ENCODE measurements around the gene INA.
"Not testable (repeated sequence)": the region's sequence is repeated elsewhere in the genome, so short reads cannot be mapped to it uniquely, and the experiment has no call there.

Gene INA

DNA sequence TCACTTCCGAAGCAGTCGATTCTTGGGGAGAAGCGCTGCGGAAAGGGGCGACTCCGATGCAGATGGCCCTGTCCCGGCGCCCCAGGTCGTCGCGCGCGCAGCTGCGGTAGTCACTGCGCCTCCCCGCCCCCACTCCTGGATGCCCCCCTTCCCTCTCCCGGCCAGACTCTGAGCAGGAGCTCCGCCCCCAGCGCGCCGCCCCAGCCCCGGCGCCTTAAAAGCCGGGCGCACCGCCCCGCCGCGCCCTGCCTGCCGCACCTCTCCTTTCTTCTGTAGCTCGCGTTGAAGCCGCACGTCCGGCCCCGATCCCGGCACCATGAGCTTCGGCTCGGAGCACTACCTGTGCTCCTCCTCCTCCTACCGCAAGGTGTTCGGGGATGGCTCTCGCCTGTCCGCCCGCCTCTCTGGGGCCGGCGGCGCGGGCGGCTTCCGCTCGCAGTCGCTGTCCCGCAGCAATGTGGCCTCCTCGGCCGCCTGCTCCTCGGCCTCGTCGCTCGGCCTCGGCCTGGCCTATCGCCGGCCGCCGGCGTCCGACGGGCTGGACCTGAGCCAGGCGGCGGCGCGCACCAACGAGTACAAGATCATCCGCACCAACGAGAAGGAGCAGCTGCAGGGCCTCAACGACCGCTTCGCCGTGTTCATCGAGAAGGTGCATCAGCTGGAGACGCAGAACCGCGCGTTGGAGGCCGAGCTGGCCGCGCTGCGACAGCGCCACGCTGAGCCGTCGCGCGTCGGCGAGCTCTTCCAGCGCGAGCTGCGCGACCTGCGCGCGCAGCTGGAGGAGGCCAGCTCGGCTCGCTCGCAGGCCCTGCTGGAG is at the start of gene INA:
TSS of gene INA (plus strand) at position 243 of the 817 bp plus-strand sequence. CDS start at position 317, 74 bp downstream.
- DNase-seq: peak; percentile 46

DNA sequence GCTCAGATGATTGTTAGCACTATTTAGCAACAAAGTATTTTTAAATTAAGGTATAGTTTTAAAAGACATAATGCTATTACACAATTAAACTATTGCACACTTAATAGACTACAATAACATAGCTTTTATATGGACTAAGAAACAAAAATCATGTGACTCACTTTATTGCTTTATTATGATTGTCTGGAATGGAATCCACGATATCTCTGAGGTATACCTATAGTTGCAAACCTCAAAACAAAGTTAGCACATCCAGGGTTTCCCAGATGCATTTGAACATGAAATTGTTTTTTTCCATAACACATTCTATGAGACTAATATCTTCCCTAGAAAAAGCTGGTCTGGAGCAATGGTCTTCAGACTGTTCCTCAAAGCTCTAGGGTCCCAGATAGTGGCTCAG is 49.5 kb upstream of the INA start:
- DNase-seq: no peak

DNA sequence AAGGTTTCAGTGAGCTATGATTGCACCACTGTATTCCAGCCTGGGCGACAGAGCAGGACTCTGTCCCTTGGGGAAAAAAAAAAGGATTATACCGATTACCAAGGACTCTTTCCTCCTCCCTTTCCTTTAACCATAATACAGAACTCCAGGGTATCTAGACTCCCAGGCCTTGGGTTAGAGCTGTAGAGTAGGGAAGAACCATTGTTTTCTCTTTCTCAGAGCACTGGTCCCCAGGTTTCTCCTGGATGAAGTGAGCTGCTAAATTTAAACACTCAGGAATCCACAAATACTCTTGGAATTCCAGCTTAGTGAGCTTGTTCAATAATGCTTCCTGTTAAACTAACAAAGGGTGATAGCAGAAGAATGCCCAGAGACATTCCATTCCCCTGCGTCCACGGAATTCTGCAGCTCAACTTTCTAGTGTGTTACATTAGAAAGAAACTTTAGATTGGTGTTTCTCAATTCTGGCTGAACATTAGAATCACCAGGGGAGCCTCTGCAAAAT is 45.8 kb upstream of the INA start:
- peak; percentile 97 for DNase-seq

DNA sequence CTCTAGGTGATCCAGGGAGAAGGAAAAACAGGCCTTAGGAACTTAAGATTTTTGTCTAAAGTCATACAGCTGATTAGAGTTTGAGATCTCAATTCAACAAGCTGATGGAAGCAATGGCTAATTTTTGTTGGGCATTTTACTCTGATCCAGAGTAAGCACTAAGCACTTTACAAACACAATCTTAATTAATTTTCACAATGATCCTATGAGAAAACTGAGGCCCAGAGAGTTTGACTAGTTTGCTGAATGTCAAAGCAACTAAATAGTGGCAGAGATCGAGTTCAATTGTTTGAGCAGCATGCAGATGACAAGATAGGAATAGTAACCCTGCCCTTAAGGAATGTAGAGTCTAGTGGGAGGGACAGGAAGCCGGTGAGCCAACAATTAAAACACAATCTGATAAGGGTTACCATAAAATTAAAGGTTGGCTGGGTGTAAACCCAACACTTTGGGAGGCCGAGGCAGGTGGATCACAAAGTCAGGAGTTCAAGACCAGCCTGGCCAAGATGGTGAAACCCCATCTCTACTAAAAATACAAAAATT is 44.7 kb upstream of the INA start:
- peak; percentile 53 for DNase-seq

DNA sequence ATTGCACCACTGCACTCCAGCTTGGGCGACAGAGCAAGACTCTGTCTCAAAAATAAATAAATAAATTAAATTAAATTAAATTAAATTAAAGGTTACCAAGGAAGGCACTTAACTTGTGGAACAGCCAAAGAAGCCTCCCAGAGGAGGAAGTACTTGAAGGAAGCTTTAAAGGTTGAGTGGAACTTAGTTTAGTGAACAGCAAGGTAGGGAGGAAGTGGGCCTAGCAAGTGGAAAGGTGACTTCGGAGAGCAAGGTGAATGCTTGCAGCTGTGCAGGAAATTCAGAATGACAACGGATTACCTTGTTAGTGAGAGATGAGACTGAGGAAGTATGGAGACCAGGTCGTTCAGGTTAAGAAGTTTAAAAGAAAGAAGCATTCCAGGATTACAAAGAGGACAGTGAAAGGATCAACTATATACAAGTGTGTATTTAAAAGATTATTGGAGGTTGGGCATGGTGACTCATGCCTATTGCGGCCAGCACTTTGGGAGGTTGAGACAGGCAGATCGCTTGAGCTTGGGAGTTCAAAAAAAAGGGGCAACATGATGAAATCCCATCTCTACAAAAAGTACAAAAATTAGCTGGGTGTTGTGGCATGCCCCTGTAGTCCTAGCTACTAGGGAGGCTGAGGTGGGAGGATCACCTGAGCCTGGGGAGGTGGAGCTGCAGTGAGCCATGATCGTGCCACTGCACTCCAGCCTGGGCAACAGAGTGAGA is 44.0 kb upstream of the INA start:
- DNase-seq: no peak

DNA sequence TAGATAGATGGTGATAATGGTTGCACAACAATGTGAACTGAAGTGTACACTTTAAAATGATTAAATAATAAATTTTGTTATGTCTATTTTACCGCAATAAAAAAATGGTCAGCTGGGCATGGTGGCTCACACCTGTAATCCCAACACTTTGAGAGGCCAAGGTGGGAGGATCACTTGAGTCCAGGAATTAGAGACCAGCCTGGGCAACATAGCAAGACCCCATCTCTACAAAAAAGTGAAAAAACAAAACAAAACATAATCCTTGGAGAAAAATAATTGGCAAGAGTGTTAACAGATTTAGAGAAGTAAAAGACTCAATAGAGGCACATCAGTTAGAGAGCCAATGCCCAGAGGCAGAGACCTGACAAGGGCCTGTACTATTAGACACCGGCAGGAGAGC is 41.2 kb upstream of the INA start:
- DNase-seq: no peak

DNA sequence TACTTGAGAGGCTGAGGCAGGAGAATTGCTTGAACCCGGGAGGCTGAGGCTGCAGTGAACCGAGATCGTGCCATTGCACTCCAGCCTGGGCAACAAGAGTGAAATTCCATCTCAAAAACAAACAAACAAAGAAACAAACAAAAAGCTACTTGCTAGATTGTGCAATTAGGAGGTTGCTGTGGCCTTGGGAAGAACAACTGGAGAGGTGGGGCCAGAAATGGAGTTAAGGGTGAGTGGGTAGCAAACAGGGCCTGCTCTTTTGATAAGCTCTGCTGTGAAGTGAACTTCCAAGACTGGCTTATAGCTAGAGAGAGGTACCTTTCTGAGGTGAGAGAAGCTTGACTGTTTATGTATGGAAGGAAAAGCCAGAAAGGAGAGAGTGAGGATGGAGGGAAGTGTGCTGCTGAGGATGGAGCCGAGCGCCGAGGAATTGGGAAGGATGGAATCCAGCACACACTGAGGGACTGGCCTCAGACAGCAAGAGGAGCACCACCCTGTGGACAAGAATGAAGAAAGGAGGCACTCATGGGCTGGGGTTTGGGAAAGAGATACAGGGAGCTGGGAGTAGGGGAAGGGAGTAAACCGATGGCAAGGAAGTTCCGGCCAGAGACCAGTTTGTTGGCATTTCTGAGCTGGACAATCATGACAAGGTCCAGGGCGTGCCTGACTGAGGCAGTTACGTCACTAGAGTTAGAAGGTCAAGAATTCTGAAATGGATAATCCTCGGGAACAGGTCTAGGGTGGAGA is 38.3 kb upstream of the INA start:
- no peak for DNase-seq

DNA sequence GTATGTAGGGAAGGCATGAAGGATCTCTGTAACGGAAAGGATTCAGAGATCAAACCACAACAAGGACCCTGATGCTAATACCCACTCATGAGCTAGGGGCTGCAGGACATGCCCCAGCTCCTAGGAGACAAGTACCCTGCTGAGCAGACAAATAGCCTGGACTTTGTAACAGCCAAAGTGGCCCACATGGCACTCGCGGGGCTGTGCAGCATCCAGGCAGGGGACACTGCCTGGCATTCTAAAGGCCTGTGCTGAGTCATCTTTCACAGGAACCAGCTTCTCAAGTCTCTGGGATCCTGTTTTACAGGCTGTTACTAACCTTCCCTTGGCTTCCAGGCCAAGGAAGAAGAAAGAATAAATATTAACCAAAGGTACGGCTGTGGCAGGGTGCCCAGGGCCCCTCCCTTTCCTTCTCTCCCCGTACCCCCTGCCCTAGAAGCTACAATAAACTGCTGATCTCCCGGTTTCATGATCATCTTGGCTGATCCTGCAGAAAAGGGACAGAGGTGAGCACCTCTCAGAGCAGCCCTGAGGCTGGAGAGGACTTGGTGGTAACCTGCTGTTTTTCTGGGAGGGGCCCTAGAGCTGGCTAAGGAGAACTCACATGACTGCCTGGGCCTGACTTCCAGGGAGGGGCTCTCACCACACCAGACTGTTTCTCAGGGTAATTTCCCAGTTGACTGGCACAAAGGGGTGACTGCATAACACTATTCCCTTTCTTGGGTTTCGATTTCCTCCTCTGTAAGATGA is 35.5 kb upstream of the INA start:
- DNase-seq: peak; percentile 86

DNA sequence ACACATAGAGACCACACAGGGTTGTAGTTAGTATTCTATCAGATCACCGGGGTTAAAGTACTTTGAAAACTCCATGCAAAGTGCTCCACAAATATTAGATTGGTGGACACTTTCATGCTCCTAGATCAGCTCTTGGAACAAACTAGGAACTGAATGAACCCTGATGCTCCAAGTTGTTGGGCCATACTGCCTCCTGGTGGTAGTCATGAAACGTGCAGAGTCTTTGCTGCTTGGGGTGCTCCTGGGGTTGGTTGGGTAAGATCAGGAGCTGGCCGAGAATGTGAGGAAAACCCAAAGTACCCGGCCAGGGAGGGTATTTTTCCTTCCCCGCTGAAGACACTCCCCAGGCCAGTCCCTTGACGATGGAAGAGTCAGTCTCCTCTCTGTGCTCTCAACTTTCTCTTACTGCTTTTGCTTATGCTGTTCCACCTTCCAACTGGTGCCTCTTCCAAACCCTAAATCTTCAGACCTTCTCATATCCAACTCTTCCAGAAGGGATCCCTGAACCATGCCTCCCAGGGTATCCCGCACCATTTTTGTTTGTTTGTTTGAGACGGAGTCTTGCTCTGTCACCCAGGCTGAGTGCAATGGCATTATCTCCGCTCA is 32.2 kb upstream of the INA start:
- DNase-seq: peak; percentile 60

DNA sequence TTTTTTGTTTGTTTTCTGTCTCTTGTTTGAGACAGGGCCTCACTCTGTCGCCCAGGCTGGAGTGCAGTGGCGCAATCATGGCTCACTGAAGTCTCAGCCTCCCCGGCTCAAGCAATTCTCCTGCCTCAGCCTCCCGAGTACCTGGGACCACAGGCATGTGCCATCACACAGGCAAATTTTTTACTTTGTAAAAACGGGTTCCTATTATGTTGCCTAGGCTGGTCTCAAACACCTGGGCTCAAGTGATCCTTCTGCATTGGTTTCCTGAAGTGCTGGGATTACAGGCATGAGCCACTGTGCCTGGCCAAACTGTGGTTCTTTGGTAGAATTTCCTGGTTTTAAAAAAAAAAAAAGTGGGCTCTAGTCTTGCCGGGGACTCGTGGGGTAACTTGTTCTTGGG is 31.4 kb upstream of the INA start, which contains the start of gene RPEL1:
TSS of gene RPEL1 (plus strand) at position 301 of the 400 bp plus-strand sequence. CDS start 110 bp downstream, outside the sequence.
- not testable (repeated sequence) for DNase-seq

DNA sequence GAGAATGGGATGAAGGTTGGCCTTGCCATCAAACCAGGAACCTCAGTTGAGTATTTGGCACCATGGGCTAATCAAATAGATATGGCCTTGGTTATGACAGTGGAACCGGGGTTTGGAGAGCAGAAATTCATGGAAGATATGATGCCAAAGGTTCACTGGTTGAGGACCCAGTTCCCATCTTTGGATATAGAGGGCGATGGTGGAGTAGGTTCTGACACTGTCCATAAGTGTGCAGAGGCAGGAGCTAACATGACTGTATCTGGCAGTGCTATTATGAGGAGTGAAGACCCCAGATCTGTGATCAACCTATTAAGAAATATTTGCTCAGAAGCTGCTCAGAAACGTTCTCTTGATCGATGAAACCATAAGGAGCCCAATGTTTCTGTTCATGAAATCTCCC is 30.6 kb upstream of the INA start:
- no peak for DNase-seq

DNA sequence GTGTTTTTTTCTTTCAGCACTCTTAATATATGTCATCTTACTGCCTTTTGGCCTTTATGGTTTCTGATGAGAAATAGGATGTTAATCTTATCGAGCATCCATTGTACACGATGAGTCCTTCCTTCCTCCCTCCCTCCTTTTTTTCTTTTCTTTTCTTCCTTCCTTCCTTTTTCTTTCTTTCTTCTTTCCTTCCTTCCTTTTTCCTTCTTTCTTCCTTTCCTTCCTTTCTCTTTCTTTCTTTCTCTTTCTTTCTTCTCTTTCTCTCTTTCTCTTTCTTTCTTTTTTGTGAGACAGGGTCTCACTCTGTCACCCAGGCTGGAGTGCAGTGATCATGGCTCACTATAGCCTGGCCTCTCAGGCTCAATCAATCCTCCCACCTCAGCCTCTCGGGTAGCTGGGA is 22.8 kb upstream of the INA start:
- no peak for DNase-seq

DNA sequence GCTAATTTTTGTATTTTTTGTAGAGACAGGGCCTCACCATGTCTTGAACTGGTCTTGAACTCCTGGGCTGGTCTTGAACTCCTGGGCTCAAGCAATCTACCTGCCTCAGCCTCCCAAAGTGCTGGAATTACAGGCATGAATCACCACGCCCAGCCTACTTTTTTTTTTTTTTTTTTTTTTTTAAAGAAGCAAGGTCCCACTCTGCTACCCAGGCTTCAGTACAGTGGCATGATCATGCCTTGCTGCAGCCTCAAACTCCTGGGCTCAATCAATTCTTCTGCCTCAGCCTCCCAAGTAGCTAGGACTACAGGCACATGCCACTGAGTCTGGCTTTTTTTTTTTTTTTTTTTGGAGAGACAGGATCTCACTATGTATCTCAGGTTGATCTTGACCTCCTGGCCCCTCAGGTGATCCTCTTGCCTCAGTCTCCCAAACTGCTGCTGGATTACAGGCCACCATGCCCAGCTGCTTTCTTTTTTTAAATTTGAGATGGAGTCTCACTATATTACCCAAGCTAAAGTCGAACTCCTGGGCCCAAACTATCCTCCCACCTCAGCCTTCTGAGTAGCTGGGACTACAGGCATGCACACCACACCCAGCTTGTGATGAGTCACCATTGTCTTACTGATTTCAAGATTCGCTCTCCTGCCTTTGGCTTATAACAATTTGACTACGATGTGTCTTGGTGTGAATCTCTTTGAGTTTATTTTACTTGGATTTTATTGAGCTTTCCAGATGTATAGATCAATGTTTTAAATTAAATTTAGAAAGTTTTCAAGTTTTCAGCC is 22.2 kb upstream of the INA start:
- peak; percentile 4 for DNase-seq

DNA sequence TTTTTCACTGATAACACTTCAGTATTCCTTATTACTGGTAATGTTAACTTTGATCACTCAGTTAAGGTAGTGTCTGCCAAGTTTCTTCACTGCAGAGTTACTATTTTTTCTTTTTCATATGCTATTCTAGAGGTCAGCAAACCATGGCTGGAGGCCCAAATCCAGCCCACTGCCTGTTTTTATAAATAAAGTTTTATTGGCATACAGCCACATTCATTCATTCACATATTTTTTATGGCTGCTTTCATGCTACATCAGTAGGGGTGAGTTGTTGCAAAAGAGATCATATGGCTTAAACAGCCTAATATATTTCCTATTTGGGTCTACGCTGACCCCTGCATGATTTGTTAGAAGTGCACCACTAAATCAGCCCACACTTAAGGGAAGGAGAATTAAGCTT is 20.3 kb upstream of the INA start:
- no peak for DNase-seq

DNA sequence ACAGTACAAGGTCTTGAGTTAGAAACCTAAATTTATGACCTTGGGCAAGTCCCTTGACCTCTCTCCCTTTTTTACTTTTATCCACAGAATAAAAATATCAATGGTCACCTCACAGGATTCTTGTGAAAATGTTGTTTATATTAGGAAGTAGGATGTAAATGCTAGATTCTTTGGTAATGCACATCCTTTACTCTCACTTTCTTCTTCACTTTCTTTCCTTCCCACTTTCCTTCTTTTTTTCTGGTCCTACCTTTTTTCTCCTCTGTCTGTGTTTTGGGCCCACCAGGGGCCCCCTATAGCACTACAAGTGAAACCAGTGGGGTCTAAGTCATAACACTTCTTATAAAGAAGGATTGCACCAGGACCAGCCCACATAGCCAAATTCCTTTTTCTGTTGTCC is 19.1 kb upstream of the INA start:
- DNase-seq: no peak

DNA sequence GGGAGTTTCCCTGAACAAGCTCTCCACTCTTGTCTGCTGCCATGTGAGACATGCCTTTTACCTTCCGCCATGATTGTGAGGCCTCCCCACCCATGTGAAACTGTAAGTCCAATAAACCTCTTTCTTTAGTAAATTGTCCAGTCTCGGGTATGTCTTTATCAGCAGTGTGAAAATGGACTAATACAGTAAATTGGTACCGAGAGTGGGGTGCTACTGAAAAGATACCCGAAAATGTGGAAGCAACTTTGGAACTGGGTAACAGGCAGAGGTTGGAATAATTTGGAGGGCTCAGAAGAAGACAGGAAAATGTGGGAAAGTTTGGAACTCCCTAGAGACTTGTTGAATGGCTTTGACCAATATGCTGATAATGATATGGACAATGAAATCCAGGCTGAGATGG is 18.0 kb upstream of the INA start:
- DNase-seq: not testable (repeated sequence)

DNA sequence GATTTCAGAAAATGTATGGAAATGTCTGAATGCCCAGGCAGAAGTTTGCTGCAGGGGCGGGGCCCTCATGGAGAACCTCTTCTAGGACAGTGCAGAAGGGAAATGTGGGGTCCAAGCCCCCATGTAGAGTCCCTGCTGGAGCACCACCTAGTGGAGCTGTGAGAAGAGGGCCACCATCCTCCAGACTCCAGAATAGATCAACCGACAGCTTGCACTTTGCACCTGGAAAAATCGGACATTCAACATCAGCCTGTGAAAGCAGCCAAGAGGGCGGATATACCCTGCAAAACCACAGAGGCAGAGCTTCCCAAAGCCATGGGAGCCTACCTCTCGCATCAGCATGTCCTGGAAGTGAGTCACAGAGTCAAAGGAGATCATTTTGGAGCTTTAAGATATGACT is 16.9 kb upstream of the INA start:
- no peak for DNase-seq

DNA sequence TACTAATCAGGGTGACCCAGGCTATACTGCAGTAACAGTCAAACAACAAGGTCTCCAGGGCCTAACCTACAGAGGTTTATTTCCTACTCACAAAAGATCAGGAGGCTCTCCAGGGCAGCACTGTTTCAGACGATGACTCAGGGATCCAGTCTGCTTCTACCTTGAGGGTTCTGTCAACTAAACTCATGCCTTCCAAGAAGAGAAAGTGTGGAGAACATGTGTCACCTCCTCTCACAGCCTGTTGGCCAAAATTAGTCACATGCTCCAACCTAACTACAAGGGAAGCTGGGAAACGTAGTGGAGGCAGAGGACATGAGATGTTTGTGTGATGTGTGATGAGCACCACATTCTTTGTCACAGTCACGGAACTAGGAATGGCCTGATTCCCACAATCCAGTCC is 14.7 kb upstream of the INA start:
- no peak for DNase-seq

DNA sequence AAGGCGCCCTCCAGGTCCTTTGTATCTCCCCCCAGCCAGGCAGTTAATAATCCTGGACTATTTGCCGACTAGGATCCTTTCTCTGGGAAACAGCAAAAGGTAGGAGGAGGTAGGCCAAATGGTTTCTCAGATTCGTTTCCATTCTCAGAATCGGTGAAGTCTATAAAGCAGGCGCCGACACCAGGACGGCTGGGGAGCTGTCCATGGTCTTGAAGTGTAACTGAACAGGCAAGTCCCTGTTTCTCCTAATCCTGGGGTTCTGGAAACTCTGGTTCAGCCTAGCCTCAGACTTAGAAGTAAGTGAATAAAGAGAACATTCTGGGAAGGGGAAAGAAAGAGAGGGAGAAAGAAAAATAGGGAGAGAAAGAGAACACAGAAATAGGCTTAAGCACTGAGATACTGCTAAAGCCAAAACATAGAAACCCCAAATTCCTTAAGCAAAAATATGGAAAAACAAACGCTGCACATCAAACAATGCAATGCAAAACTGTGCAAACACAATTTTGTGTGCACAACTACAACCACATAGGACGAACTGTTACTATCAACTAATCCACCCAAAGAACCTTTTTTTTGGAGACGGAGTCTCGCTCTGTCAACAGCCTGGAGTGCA is 11.1 kb upstream of the INA start:
- DNase-seq: peak; percentile 38

DNA sequence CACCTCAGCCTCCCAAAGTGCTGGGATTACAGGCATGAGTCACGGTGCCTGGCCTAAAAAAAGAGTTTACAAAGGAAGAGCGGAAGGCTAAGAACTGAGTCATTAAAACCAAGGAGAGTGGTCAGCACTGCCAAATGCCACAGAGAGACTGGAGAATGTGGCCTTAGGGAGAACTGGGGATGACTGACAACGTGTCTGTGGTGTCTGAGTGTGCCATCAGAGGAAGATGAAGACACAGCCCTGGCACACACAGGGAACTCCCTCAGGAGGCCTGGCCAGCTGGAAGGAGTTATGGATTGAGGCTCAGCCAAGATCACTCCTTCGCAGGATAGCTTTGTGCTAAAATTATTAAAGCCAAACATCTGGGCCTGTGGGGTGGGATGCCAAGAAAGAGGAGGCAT is 3.9 kb upstream of the INA start:
- peak; percentile 92 for DNase-seq
